ENCODE measurements around the gene COG5.

- TF ChIP-seq FOS (IDR thresholded peaks at IDR 0.05; ENCODE audit: low read depth, low read length) (no peak), CTCF (conservative IDR thresholded peaks at IDR 0.05; ENCODE audit: low read depth, low read length) (peak; percentile 96), CEBPB (IDR thresholded peaks at IDR 0.05; ENCODE audit: low read depth, low read length) (no peak), RFX5 (IDR thresholded peaks at IDR 0.05; ENCODE audit: low read depth, low read length) (no peak), RCOR1 (IDR thresholded peaks at IDR 0.05; ENCODE audit: insufficient replicate concordance, low read length) (no peak), CHD1 (IDR thresholded peaks at IDR 0.05; ENCODE audit: low read depth, low read length) (peak; percentile 49; the same call in 1 of the 2 replicates), POLR2A (IDR thresholded peaks at IDR 0.05; ENCODE audit: low read depth, low read length) (peak; percentile 49; the same call in 1 of the 2 replicates), SMC3 (IDR thresholded peaks at IDR 0.05; ENCODE audit: low read depth, low read length) (peak; percentile 97)
Observed at GRCh38 chr7:107463139-107464078, 100.3 kb downstream of the COG5 start.

Measured in IMR-90 (cell line).